Measurements from ENCODE around the gene TSC2. TPM values are rescaled to one million over a fixed set of nuclear protein-coding genes. Genes with fewer than 3 reads are reported as not detected.
"Not testable (repeated sequence)": the region's sequence is repeated elsewhere in the genome, so short reads cannot be mapped to it uniquely, and the experiment has no call there.

The TSC2 gene
- total and polyA plus RNA-seq, 3 experiments from 2014 or later = 46.4 to 86.3 (median 79.3) TPM

GRCh38 chr16:2033909-2034695 is 13.7 kb upstream of the TSC2 start:
- H3K36me3 Mint-ChIP-seq; H3K4me1 ChIP-seq (ENCODE audit: insufficient read depth, low read length); H3K27me3 Mint-ChIP-seq; H3K36me3 ChIP-seq (ENCODE audit: insufficient read depth, low read length); H3K9me3 ChIP-seq (ENCODE audit: low read length); DNase-seq; H3K4me1 Mint-ChIP-seq; H3K4me3 Mint-ChIP-seq; H3K4me3 ChIP-seq (ENCODE audit: low read length); CTCF ChIA-PET; H3K27ac Mint-ChIP-seq; H3K27me3 ChIP-seq (ENCODE audit: insufficient read depth, low read length, poor library complexity, severe bottlenecking); H3K9me3 Mint-ChIP-seq: not testable (repeated sequence)
- POLR2A ChIA-PET = interaction anchor here (0.6 kb wide), 1 partner anchor 385 kb away, joined by 5 read pairs; no protein-coding TSS in a partner anchor
- H3K27ac ChIP-seq (ENCODE audit: low read depth, low read length) = peak overlapping the region; percentile 51

GRCh38 chr16:2034696-2035430 is 12.9 kb upstream of the TSC2 start:
- H3K27ac Mint-ChIP-seq = no peak overlapping the region
- POLR2A ChIA-PET = interaction anchor here (2.0 kb wide), 1 partner anchor 13 kb away, joined by 6 read pairs; the partner anchor contains the start of genes NTHL1 and TSC2

GRCh38 chr16:2035431-2036199 is 12.2 kb upstream of the TSC2 start:
- Mint-ChIP-seq H3K27ac (peak overlapping the region in 1 of 8 donors; percentile 38), H3K36me3 (no peaks in the 10 kb centered on the region), H3K9me3 (no peaks in the 10 kb centered on the region), H3K4me3 (no peak overlapping the region), H3K4me1 (no peaks in the 10 kb centered on the region), H3K27me3 (no peaks in the 10 kb centered on the region)
- Histone ChIP-seq H3K9me3 (ENCODE audit: low read length) (no peaks in the 10 kb centered on the region), H3K27me3 (ENCODE audit: insufficient read depth, low read length, poor library complexity, severe bottlenecking) (no peaks in the 10 kb centered on the region), H3K36me3 (ENCODE audit: insufficient read depth, low read length) (no peaks in the 10 kb centered on the region), H3K4me1 (ENCODE audit: insufficient read depth, low read length) (no peaks in the 10 kb centered on the region), H3K27ac (ENCODE audit: low read depth, low read length) (no peak overlapping the region), H3K4me3 (ENCODE audit: low read length) (no peak overlapping the region)
- POLR2A ChIA-PET = interaction anchor here (2.0 kb wide), 1 partner anchor 12 kb away, joined by 6 read pairs; the partner anchor contains the start of genes NTHL1 and TSC2
- CTCF ChIA-PET = no interaction called here
- DNase-seq = no peak

More at GRCh38 chr16:2034696-2035430, 12.9 kb upstream of the TSC2 start:
- H3K27ac ChIP-seq (ENCODE audit: low read depth, low read length) = peak overlapping the region; percentile 43
- no peak overlapping the region for H3K4me3 ChIP-seq (ENCODE audit: low read length)
- no peaks in the 10 kb centered on the region for H3K27me3 ChIP-seq (ENCODE audit: insufficient read depth, low read length, poor library complexity, severe bottlenecking)
- H3K36me3 ChIP-seq (ENCODE audit: insufficient read depth, low read length) = no peaks in the 10 kb centered on the region
- H3K9me3 ChIP-seq (ENCODE audit: low read length) = no peaks in the 10 kb centered on the region
- DNase-seq = no peak
- no peaks in the 10 kb centered on the region for H3K36me3 Mint-ChIP-seq
- no peaks in the 10 kb centered on the region for H3K4me1 ChIP-seq (ENCODE audit: insufficient read depth, low read length)
- no peak overlapping the region for H3K4me3 Mint-ChIP-seq
- no peaks in the 10 kb centered on the region for H3K4me1 Mint-ChIP-seq
- H3K27me3 Mint-ChIP-seq = no peaks in the 10 kb centered on the region
- H3K9me3 Mint-ChIP-seq = no peaks in the 10 kb centered on the region
- CTCF ChIA-PET = no interaction called here

GRCh38 chr16:2036200-2036966 is 11.4 kb upstream of the TSC2 start:
- Mint-ChIP-seq H3K27me3 (no peaks in the 10 kb centered on the region), H3K27ac (no peak overlapping the region), H3K9me3 (no peaks in the 10 kb centered on the region), H3K4me3 (no peak overlapping the region), H3K4me1 (no peaks in the 10 kb centered on the region), H3K36me3 (no peaks in the 10 kb centered on the region)
- ChIA-PET POLR2A (interaction anchor here (2.0 kb wide), 1 partner anchor 11 kb away, joined by 6 read pairs; the partner anchor contains the start of genes NTHL1 and TSC2), CTCF (no interaction called here)
- H3K9me3 ChIP-seq (ENCODE audit: low read length) = no peaks in the 10 kb centered on the region
- no peaks in the 10 kb centered on the region for H3K4me1 ChIP-seq (ENCODE audit: insufficient read depth, low read length)
- H3K27ac ChIP-seq (ENCODE audit: low read depth, low read length) = no peak overlapping the region
- DNase-seq = no peak
- H3K4me3 ChIP-seq (ENCODE audit: low read length) = no peak overlapping the region
- H3K36me3 ChIP-seq (ENCODE audit: insufficient read depth, low read length) = no peaks in the 10 kb centered on the region
- no peaks in the 10 kb centered on the region for H3K27me3 ChIP-seq (ENCODE audit: insufficient read depth, low read length, poor library complexity, severe bottlenecking)

- Mint-ChIP-seq H3K27ac (no peak overlapping the region), H3K36me3 (no peaks in the 10 kb centered on the region), H3K27me3 (no peaks in the 10 kb centered on the region), H3K4me1 (no peaks in the 10 kb centered on the region), H3K9me3 (no peaks in the 10 kb centered on the region), H3K4me3 (no peak overlapping the region)
- Histone ChIP-seq H3K4me1 (ENCODE audit: insufficient read depth, low read length) (no peaks in the 10 kb centered on the region), H3K9me3 (ENCODE audit: low read length) (no peaks in the 10 kb centered on the region), H3K27me3 (ENCODE audit: insufficient read depth, low read length, poor library complexity, severe bottlenecking) (no peaks in the 10 kb centered on the region), H3K4me3 (ENCODE audit: low read length) (no peak overlapping the region), H3K36me3 (ENCODE audit: insufficient read depth, low read length) (no peaks in the 10 kb centered on the region), H3K27ac (ENCODE audit: low read depth, low read length) (no peak overlapping the region)
- DNase-seq = no peak
- ChIA-PET POLR2A (interaction anchor here (2.0 kb wide), 1 partner anchor 10 kb away, joined by 6 read pairs; the partner anchor contains the start of genes NTHL1 and TSC2), CTCF (no interaction called here)
Measured at GRCh38 chr16:2037115-2037514, 10.7 kb upstream of the TSC2 start.

GRCh38 chr16:2037647-2038381 is 10.0 kb upstream of the TSC2 start:
- Mint-ChIP-seq H3K27ac (no peak overlapping the region), H3K27me3 (no peaks in the 10 kb centered on the region), H3K4me3 (no peak overlapping the region), H3K36me3 (no peaks in the 10 kb centered on the region), H3K9me3 (no peaks in the 10 kb centered on the region), H3K4me1 (no peaks in the 10 kb centered on the region)
- no peak for DNase-seq
- H3K27me3 ChIP-seq (ENCODE audit: insufficient read depth, low read length, poor library complexity, severe bottlenecking) = no peaks in the 10 kb centered on the region
- H3K4me1 ChIP-seq (ENCODE audit: insufficient read depth, low read length) = no peaks in the 10 kb centered on the region
- H3K27ac ChIP-seq (ENCODE audit: low read depth, low read length) = no peak overlapping the region
- POLR2A ChIA-PET = no interaction called here
- no peaks in the 10 kb centered on the region for H3K36me3 ChIP-seq (ENCODE audit: insufficient read depth, low read length)
- H3K4me3 ChIP-seq (ENCODE audit: low read length) = no peak overlapping the region
- CTCF ChIA-PET = no interaction called here
- H3K9me3 ChIP-seq (ENCODE audit: low read length) = no peaks in the 10 kb centered on the region

Data from CD8-positive, alpha-beta memory T cell (primary cell).